Psoas muscle (tissue), 8 donors: ENCODE measurements around the gene TRIM44. TPM values are rescaled to one million over a fixed set of nuclear protein-coding genes. Genes with fewer than 3 reads are reported as not detected.

Source experiments
- ATAC-seq, 4 donors: fragments of 200-7000 bp; cut with Tn5 transposase; one replicate each; pipeline ENCODE4 v1.9.1; 2020; ENCODE audit warnings: moderate library complexity in 3 of 4, mild to moderate bottlenecking in 2 of 4
- DNase-seq, 2 donors: peaks; one replicate each; pipeline ENCODE4 v3.0.0-alpha.2; 2020
- H3K27ac ChIP-seq: fragments of 200-600 bp; one replicate; pipeline ENCODE4 v1.8.0; 2022
- H3K27me3 ChIP-seq, 3 donors: fragments of 200-600 bp in 1 of 3; one replicate each; pipeline versions ENCODE4 v1.6.1 to v1.8.0; 2013 to 2022; ENCODE audit warnings: low read length in 2 of 3, mild to moderate bottlenecking in 2 of 3, moderate library complexity in 1 of 3; ENCODE audit not compliant: insufficient read depth in 3 of 3
- H3K36me3 ChIP-seq, 2 donors: fragments of 200-600 bp in 1 of 2; one replicate each; pipeline versions ENCODE4 v1.6.1 to v1.8.0; 2013 to 2022; ENCODE audit warnings: low read depth in 1 of 2, mild to moderate bottlenecking in 1 of 2, moderate library complexity in 1 of 2; ENCODE audit not compliant: insufficient read depth in 1 of 2
- H3K4me1 ChIP-seq: fragments of 200-600 bp; one replicate; pipeline ENCODE4 v1.8.0; 2022
- H3K4me3 ChIP-seq: fragments of 200-600 bp; one replicate; pipeline ENCODE4 v1.8.0; 2022; ENCODE audit warnings: mild to moderate bottlenecking
- H3K9me3 ChIP-seq: fragments of 200-600 bp; one replicate; pipeline ENCODE4 v1.8.0; 2022
- WGBS, 3 donors: extraction: QIAGEN DNeasy Blood & Tissue Kit; methylation state at CpG; one replicate each; pipeline versions ENCODE4 v1.1.6 to v1.1.7; 2013; 5-methylcytosine and 5-hydroxymethylcytosine counted together
- intact Hi-C, 2 donors: fragments of 100-400 bp; cut with DNase I; formaldehyde crosslinking; loops; one replicate each; pipeline versions ENCODE4 v1.11.0 to v1.14.2; 2022
- polyA plus RNA-seq, 3 donors: library from polyadenylated mRNA; stranded (reverse); fragments of 200-250 nt; gene quantifications; one replicate each; pipeline ENCODE4 v1.2.3, GENCODE V29; 2013
- total RNA-seq, 4 donors: library from RNA; stranded (reverse); fragmentation: NEBNext Ultra II Directional in 2 of 4; extraction: Animal tissue kit (Norgen Biotek cat#: 25700) in 2 of 4; gene quantifications; one replicate each; pipeline versions ENCODE4 v1.2.1 to v1.2.4, GENCODE V29; 2021 to 2023
- TF ChIP-seq, protein P1 (sequence below): fragments of 200-600 bp; IDR thresholded peaks from one replicate; pipeline ENCODE4 v1.8.0; 2022; ENCODE audit warnings: antibody characterized with exemption
- donor health status: healthy with polysubstance abuse.
- donor health status: DM: no; HTN: no; CAD: no; lungs with moderate emphysema.
- donor health status: Bipolar disorder and iron deficiency.
- donor health status: healthy.
- donor health status: DM: yes; HTN: yes; CAD: no.
- donor health status: DM: no; HTN: no; CAD: no.
- donor health status: DM: no; HTN: no; CAD: no.
- donor health status: DM: yes; HTN: yes; CAD: no.

TRIM44 gene
- total and polyA plus RNA-seq, 7 donors = 6.8 to 46.8 (median 34.0) TPM

DNA sequence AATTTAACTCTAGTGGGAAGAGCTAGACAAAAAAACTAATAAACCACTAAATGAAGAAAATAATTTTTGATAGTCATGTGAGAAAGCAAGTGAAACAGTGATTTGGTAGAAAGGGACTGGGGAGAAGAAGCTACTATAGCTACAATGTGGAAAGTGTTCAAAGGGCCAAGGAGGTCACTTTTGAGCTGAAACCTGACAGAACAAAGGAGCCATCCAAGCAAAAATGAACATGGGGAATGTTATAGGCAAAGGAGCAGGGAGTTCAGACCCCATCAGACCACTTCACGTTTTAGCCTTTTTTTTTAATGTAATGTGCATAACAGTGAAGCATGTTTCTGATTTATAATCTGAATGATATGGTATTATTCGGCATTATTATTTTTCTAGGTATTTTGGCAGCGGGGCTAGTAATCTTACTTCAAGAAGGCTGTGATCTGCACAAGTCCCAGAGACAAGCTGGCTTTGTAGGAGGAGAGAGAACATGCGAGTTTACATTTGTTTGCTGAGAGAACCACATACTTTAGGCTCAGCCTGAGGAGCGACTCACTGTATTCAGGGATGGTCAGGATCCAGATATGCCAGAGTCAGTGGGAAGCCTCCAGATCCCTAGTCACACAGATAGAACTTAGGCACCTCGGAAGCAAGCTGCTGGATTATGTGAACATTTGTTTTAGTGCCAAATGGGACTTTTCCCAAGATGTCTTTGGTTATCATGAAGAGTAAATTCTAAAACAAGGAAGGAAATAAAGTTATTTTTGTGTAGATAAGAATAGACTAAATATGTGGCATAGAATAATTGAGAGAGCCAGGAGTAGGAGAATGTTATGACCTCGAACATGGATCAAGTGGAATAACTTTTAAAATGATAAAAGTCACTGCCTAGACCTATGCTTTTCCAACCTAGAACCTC, 118.6 kb downstream of the TRIM44 start:
- intact Hi-C loops = no loop called here
- 57 to 69% (median 61%) methylated on average over 7 of the region's 7 CpGs for WGBS, 3 donors

DNA sequence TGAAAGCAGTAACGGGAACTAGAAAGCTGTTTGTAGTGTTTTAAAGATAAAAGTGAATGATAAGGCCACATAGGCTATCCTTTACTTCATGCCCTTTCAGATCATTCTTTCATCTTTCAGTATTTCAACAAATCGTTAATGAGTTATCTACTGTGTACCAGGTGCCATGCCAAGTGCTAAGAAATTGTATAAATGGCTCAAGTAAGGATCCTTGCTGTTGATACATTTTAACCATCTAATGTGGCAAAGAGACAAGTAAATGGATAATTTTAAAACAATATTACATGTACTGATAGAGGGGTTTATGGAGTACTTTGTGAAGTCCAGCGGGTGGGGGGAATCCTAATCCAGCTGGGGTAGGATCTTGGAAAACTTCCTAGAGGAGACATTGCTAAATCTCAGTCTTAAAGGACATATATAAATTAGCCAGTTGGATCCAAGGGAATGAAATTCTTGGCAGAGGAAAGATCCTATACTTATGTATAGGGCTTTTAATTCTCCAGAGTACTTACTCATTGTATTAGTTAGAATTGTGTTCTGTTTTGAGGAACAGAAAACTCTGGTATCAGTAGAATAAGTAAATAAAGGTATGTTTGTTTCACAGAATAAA, 119.4 kb downstream of the TRIM44 start:
- H3K9me3 ChIP-seq = peaks cover 10% of the 10 kb centered on the region
- ATAC-seq (no peak), DNase-seq (no peak)
- H3K27me3 ChIP-seq = no peaks in the 10 kb centered on the region
- H3K27ac ChIP-seq = no peak overlapping the region
- 85 to 97% (median 87%) methylated on average over 3 of the region's 3 CpGs for WGBS, 3 donors
- TF ChIP-seq, protein P1, sequence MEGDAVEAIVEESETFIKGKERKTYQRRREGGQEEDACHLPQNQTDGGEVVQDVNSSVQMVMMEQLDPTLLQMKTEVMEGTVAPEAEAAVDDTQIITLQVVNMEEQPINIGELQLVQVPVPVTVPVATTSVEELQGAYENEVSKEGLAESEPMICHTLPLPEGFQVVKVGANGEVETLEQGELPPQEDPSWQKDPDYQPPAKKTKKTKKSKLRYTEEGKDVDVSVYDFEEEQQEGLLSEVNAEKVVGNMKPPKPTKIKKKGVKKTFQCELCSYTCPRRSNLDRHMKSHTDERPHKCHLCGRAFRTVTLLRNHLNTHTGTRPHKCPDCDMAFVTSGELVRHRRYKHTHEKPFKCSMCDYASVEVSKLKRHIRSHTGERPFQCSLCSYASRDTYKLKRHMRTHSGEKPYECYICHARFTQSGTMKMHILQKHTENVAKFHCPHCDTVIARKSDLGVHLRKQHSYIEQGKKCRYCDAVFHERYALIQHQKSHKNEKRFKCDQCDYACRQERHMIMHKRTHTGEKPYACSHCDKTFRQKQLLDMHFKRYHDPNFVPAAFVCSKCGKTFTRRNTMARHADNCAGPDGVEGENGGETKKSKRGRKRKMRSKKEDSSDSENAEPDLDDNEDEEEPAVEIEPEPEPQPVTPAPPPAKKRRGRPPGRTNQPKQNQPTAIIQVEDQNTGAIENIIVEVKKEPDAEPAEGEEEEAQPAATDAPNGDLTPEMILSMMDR = no peak
- intact Hi-C loops = no loop called here
- peaks cover 17% of the 10 kb centered on the region for H3K4me1 ChIP-seq
- no peak overlapping the region for H3K4me3 ChIP-seq
- H3K36me3 ChIP-seq = no peaks in the 10 kb centered on the region

More for the DNA sequence above, 118.6 kb downstream of the TRIM44 start:
- Histone ChIP-seq H3K36me3 (no peaks in the 10 kb centered on the region), H3K27ac (no peak overlapping the region), H3K4me3 (no peak overlapping the region), H3K4me1 (peaks cover 17% of the 10 kb centered on the region), H3K27me3 (no peaks in the 10 kb centered on the region), H3K9me3 (peaks cover 10% of the 10 kb centered on the region)
- DNase-seq (no peak), ATAC-seq (no peak)
- TF ChIP-seq, protein P1 = no peak

- no peak for DNase-seq
- WGBS, 3 donors = 85 to 87% (median 87%) methylated on average over 3 of the region's 3 CpGs
Measured at GRCh38 chr11:35783809-35784208, 121.2 kb downstream of the TRIM44 start.

DNA sequence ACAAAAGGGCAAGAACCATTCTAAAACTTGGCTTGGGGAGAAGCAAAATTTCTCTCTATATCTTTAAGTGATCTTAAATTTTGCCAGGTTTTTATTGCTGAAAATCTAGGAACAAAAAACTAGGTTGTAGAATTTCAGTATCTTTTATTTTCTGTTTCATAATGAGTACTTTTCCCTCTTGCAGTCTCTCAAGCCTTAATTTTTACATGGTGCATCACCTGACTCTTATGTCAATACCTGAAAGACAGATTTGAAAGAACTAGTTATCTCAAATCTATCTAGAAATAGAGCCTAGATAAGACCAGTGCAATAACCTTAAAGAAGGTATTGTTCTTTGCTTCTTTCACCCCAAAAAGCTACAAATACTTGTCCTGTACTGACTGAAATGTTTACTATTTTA, 122.1 kb downstream of the TRIM44 start:
- no peak overlapping the region for H3K27ac ChIP-seq
- peaks cover 4% of the 10 kb centered on the region for H3K9me3 ChIP-seq
- no peak overlapping the region for H3K4me3 ChIP-seq
- ATAC-seq (no peak), DNase-seq (no peak)
- H3K36me3 ChIP-seq = no peaks in the 10 kb centered on the region
- TF ChIP-seq, protein P1 = no peak
- intact Hi-C loops = no loop called here
- H3K27me3 ChIP-seq = no peaks in the 10 kb centered on the region
- peaks cover 17% of the 10 kb centered on the region for H3K4me1 ChIP-seq

More at GRCh38 chr11:35783809-35784208, 121.2 kb downstream of the TRIM44 start:
- Histone ChIP-seq H3K27me3 (no peaks in the 10 kb centered on the region), H3K36me3 (no peaks in the 10 kb centered on the region), H3K27ac (no peak overlapping the region), H3K4me3 (no peak overlapping the region), H3K9me3 (peaks cover 10% of the 10 kb centered on the region), H3K4me1 (peaks cover 17% of the 10 kb centered on the region)
- ATAC-seq = no peak
- TF ChIP-seq, protein P1 = no peak
- intact Hi-C loops = no loop called here
